OCI-LY7 (cell line): ENCODE data around the gene COL1A2. TPM values are rescaled to one million over a fixed set of nuclear protein-coding genes. Genes with fewer than 3 reads are reported as not detected.

Experiments used
- Bru-seq: library from RNA; stranded (reverse); fragments of 400-500 nt; gene quantifications from one replicate; lab custom pipeline; 2021; lab: Mats Ljungman, UMichigan
- BruChase-seq, 2 experiments: library from RNA; stranded (reverse); fragments of 400-500 nt; gene quantifications; one replicate each; lab custom pipeline; 2021; lab: Mats Ljungman, UMichigan
- BruUV-seq: library from RNA; stranded (reverse); fragments of 400-500 nt; replicated peaks from 2 replicates; lab custom pipeline; 2021; lab: Mats Ljungman, UMichigan
- CTCF ChIA-PET: fragments of 300-600 bp; sonication (Branson Sonifier 250); formaldehyde crosslinking; loops from one replicate; lab custom pipeline; 2022; ENCODE audit warnings: antibody characterized with exemption; ENCODE audit not compliant: unreplicated experiment; lab: Charles Lee
- POLR2A ChIA-PET: fragments of 300-600 bp; sonication (Branson Sonifier 250); formaldehyde crosslinking; loops from one replicate; lab custom pipeline; 2022; ENCODE audit warnings: antibody characterized with exemption; lab: Charles Lee
- DNase-seq: peaks from one replicate; pipeline ENCODE4 v3.0.0-alpha.2; 2015; ENCODE audit warnings: low spot score
- H2AFZ ChIP-seq: fragments of 200-600 bp; sonication (generic), shearing (Covaris generic); 2 replicates; pipeline ENCODE4 v1.6.1; 2014; ENCODE audit warnings: mild to moderate bottlenecking, antibody characterized with exemption, low read length, moderate library complexity
- H3K27ac ChIP-seq: fragments of 200-600 bp; sonication (generic); 2 replicates; pipeline ENCODE4 v1.5.1; 2014; ENCODE audit warnings: mixed run types, low read depth, mild to moderate bottlenecking, moderate library complexity, low read length, inconsistent platforms; ENCODE audit not compliant: poor library complexity, severe bottlenecking
- H3K36me3 ChIP-seq: fragments of 200-600 bp; sonication (generic); 2 replicates; pipeline ENCODE4 v1.6.1; 2014; ENCODE audit warnings: mild to moderate bottlenecking, antibody characterized with exemption, low read length, moderate library complexity, mixed read lengths; ENCODE audit not compliant: insufficient read depth
- H3K4me1 ChIP-seq: fragments of 200-600 bp; sonication (generic); 2 replicates; pipeline ENCODE4 v1.5.1; 2014; ENCODE audit warnings: mild to moderate bottlenecking, low read length; ENCODE audit not compliant: insufficient read depth, poor library complexity, severe bottlenecking
- H3K4me2 ChIP-seq: fragments of 200-600 bp; sonication (generic); 2 replicates; pipeline ENCODE4 v1.6.1; 2014; ENCODE audit warnings: mild to moderate bottlenecking, low read length
- H3K4me3 ChIP-seq: fragments of 200-600 bp; sonication (generic); 2 replicates; pipeline ENCODE4 v1.5.1; 2014; ENCODE audit warnings: mild to moderate bottlenecking, low read depth, low read length; ENCODE audit not compliant: poor library complexity, severe bottlenecking
- H3K79me2 ChIP-seq: fragments of 200-600 bp; sonication (generic); 2 replicates; pipeline ENCODE4 v1.6.1; 2016; ENCODE audit warnings: low read depth, mild to moderate bottlenecking, low read length, moderate library complexity, mixed read lengths; ENCODE audit not compliant: insufficient read depth
- H3K9me2 ChIP-seq: fragments of 200-600 bp; sonication (generic); 2 replicates; pipeline ENCODE4 v1.6.1; 2016; ENCODE audit warnings: mild to moderate bottlenecking, low read length, mixed read lengths; ENCODE audit not compliant: insufficient read depth
- H3K9me3 ChIP-seq: fragments of 200-600 bp; sonication (generic); 2 replicates; pipeline ENCODE4 v1.6.1; 2014; ENCODE audit warnings: mild to moderate bottlenecking, mixed run types, low read length, mixed read lengths
- H4K20me1 ChIP-seq: fragments of 200-600 bp; sonication (generic); 2 replicates; pipeline ENCODE4 v1.6.1; 2014; ENCODE audit warnings: mild to moderate bottlenecking, antibody characterized with exemption, low read length, moderate library complexity, mixed read lengths; ENCODE audit not compliant: insufficient read depth
- EZH2phosphoT487 ChIP-seq: fragments of 200-600 bp; sonication (generic); IDR thresholded peaks from 2 replicates; pipeline ENCODE4 v1.6.1; 2018; ENCODE audit warnings: low read depth, borderline replicate concordance, mild to moderate bottlenecking, mixed run types, antibody characterized with exemption, low read length, moderate library complexity, mixed read lengths
- intact Hi-C: fragments of 100-400 bp; cut with micrococcal nuclease; formaldehyde crosslinking; loops from one replicate; pipeline ENCODE4 v1.10.0; 2022; ENCODE audit not compliant: unreplicated experiment
- long read RNA-seq: library from polyadenylated mRNA; stranded (forward); transcript quantifications from one replicate; pipeline ENCODE4 v2.0.0, GENCODE V29; 2022
- total RNA-seq, 2 experiments: library from RNA; depleted of rRNA in 1 of 2; stranded (reverse); fragments of >200 nt in 1 of 2; shearing (Covaris generic) in 1 of 2; gene quantifications; 2 replicates each; pipeline ENCODE4 v1.2.3, GENCODE V29; 2014 to 2022
- TF ChIP-seq, protein P1 (sequence below): fragments of 200-600 bp; sonication (generic); conservative IDR thresholded peaks from 2 replicates; pipeline ENCODE4 v1.5.1; 2014; ENCODE audit warnings: mild to moderate bottlenecking, antibody characterized with exemption, low read length, moderate library complexity, mixed read lengths

COL1A2 gene
- not detected in 2 replicates for total RNA-seq (2014; rRNA removed; shearing (Covaris generic))
- total RNA-seq (2022), result not detected in 2 replicates
- Bru-seq, nascent RNA, result not detected
- BruChase-seq, experiment 1, labeled RNA remaining after a 6-hour chase, result not detected
- not detected for BruChase-seq, experiment 2, labeled RNA remaining after a 2-hour chase
- long read RNA-seq, result 0 reads

DNA sequence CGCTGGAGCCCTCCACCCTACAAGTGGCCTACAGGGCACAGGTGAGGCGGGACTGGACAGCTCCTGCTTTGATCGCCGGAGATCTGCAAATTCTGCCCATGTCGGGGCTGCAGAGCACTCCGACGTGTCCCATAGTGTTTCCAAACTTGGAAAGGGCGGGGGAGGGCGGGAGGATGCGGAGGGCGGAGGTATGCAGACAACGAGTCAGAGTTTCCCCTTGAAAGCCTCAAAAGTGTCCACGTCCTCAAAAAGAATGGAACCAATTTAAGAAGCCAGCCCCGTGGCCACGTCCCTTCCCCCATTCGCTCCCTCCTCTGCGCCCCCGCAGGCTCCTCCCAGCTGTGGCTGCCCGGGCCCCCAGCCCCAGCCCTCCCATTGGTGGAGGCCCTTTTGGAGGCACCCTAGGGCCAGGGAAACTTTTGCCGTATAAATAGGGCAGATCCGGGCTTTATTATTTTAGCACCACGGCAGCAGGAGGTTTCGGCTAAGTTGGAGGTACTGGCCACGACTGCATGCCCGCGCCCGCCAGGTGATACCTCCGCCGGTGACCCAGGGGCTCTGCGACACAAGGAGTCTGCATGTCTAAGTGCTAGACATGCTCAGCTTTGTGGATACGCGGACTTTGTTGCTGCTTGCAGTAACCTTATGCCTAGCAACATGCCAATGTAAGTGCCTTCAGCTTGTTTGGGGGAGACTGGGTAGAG is at the start of gene COL1A2:
Gene COL1A2, plus strand, starts transcription at position 459 of the 704 bp plus-strand sequence. Its CDS starts 137 bp downstream, at position 596.
- no peaks in the 10 kb centered on the region for H3K4me1 ChIP-seq
- peak within 1 kb of the TSS; percentile 22; the same call in 1 of the 2 replicates for H2AFZ ChIP-seq
- H3K9me3 ChIP-seq, result no peaks in the 10 kb centered on the region
- no peaks in the 10 kb centered on the region for H3K9me2 ChIP-seq
- H3K27ac ChIP-seq, result no peak within 1 kb of the TSS
- no peak for DNase-seq
- H3K4me2 ChIP-seq, result no peak within 1 kb of the TSS
- H4K20me1 ChIP-seq, result no peaks in the 10 kb centered on the region
- no peaks in the 10 kb centered on the region for H3K79me2 ChIP-seq
- intact Hi-C loops, result loop anchor here (1.0 to 10.0 kb wide), 4 partner anchors 310 to 677 kb away; no protein-coding TSS in a partner anchor
- no peak within 1 kb of the TSS for H3K4me3 ChIP-seq
- H3K36me3 ChIP-seq, result no peaks in the 10 kb centered on the region
- no TSS peak for BruUV-seq
- CTCF ChIA-PET, result interaction anchor here (1.7 kb wide), 1 partner anchor 307 kb away, joined by 5 read pairs; no protein-coding TSS in a partner anchor
- POLR2A ChIA-PET, result no interaction called here
- no peak for TF ChIP-seq EZH2phosphoT487
- TF ChIP-seq, protein P1, sequence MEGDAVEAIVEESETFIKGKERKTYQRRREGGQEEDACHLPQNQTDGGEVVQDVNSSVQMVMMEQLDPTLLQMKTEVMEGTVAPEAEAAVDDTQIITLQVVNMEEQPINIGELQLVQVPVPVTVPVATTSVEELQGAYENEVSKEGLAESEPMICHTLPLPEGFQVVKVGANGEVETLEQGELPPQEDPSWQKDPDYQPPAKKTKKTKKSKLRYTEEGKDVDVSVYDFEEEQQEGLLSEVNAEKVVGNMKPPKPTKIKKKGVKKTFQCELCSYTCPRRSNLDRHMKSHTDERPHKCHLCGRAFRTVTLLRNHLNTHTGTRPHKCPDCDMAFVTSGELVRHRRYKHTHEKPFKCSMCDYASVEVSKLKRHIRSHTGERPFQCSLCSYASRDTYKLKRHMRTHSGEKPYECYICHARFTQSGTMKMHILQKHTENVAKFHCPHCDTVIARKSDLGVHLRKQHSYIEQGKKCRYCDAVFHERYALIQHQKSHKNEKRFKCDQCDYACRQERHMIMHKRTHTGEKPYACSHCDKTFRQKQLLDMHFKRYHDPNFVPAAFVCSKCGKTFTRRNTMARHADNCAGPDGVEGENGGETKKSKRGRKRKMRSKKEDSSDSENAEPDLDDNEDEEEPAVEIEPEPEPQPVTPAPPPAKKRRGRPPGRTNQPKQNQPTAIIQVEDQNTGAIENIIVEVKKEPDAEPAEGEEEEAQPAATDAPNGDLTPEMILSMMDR, result no peak

DNA sequence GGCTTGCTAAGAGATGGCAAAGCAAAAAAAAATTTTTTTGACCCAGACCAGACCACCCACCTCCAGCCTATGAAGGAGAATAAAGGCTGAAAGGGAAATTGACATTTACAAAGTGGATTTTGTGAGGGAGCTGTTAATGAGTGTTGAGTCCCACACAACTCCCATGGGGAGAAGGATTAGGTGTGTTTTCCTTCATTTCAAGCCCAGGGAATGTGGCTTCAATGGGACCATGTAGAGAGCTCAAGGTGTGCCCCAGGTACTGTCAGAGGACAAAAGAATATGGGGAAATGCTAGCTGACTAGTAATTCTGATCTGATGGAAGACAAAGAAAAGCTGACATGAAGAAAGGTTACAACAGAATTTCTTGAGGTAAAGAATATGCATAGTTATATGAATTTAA is 48.8 kb upstream of the COL1A2 start:
- BruUV-seq, result no TSS peak
- no peak for TF ChIP-seq EZH2phosphoT487
- TF ChIP-seq, protein P1, result no peak

DNA sequence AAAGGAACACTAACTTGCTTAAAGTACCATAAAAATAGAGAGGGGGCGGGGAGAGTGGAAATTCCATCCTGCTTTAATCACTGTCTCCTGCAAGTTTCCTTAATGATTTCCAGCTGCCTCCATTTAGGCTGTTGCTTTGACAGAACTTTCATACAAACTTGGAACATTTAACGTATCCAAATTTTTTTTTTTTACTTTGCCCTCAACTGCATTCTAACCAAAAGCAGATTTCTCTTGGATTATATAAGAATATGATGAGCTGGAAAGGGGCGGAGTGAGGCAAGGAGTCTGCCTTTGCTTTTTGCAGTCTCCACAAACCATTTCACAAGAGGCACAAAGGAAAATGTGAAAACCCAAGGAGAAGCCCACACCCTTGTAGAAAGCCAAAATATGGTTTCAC is 46.6 kb upstream of the COL1A2 start:
- Histone ChIP-seq H3K36me3 (no peaks in the 10 kb centered on the region), H3K79me2 (no peaks in the 10 kb centered on the region), H3K4me3 (no peak overlapping the region), H2AFZ (no peak overlapping the region), H4K20me1 (no peaks in the 10 kb centered on the region), H3K4me2 (no peak overlapping the region), H3K4me1 (no peaks in the 10 kb centered on the region), H3K27ac (no peak overlapping the region), H3K9me2 (no peaks in the 10 kb centered on the region), H3K9me3 (no peaks in the 10 kb centered on the region)
- TF ChIP-seq, protein P1, result no peak
- TF ChIP-seq EZH2phosphoT487, result no peak
- intact Hi-C loops, result no loop called here
- BruUV-seq, result no TSS peak
- ChIA-PET CTCF (no interaction called here), POLR2A (no interaction called here)
- no peak for DNase-seq

More for the DNA sequence above, 48.8 kb upstream of the COL1A2 start:
- Histone ChIP-seq H3K27ac (no peak overlapping the region), H3K9me2 (no peaks in the 10 kb centered on the region), H3K4me1 (no peaks in the 10 kb centered on the region), H2AFZ (no peak overlapping the region), H3K79me2 (no peaks in the 10 kb centered on the region), H3K4me2 (no peak overlapping the region), H4K20me1 (no peaks in the 10 kb centered on the region), H3K9me3 (no peaks in the 10 kb centered on the region), H3K36me3 (no peaks in the 10 kb centered on the region), H3K4me3 (no peak overlapping the region)
- DNase-seq, result no peak
- intact Hi-C loops, result no loop called here
- POLR2A ChIA-PET, result no interaction called here
- CTCF ChIA-PET, result no interaction called here
